ENCODE data around the gene TRMT5. TPM values are rescaled to one million over a fixed set of nuclear protein-coding genes. Genes with fewer than 3 reads are reported as not detected.

TRMT5 gene, protein sequence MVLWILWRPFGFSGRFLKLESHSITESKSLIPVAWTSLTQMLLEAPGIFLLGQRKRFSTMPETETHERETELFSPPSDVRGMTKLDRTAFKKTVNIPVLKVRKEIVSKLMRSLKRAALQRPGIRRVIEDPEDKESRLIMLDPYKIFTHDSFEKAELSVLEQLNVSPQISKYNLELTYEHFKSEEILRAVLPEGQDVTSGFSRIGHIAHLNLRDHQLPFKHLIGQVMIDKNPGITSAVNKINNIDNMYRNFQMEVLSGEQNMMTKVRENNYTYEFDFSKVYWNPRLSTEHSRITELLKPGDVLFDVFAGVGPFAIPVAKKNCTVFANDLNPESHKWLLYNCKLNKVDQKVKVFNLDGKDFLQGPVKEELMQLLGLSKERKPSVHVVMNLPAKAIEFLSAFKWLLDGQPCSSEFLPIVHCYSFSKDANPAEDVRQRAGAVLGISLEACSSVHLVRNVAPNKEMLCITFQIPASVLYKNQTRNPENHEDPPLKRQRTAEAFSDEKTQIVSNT
- total RNA-seq = 10 to 100 TPM; 10.3 to 17.9 (median 14.3) TPM

DNA sequence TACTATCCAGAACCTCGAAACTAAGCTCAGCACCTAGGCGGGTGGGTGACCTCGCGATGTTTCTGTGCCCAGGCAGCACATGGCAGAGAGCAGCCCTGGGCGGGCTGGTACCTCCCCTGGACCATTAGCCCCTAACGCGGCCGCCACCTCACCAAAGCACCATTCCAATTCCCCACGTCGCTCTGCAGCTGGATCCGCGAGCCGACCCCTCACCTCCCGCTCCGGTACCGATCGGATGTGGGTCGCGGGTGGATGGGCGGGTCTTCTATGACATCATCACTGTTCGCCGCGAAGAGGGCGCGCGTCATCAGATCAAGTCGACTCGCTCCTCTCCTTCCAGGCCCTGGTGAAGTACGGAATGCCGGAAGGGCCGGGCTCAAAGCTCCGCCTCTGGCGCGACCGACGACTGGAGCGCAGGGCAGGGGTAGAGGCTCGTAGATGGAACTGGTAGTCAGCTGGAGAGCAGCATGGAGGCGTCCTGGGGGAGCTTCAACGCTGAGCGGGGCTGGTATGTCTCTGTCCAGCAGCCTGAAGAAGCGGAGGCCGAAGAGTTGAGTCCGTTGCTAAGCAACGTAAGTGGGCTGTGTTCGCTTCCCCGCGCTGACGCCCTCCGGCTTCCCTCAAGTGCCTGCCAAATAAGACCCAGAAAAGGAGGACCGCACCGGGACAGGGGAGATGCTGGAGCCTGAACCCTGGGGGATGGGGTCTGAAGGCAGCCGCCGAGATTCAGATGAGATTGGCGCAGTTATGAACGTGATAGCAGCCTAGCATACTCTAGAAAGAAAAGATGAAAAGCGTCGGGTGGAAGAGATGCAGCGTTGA, at the start of gene TRMT5, which contains the start of gene SLC38A6:
TSS of gene TRMT5 (minus strand) at position 269 of the 822 bp plus-strand sequence. CDS start at position 163, 106 bp downstream.
TSS of gene SLC38A6 (plus strand) at position 435 of the 822 bp plus-strand sequence. CDS start at position 468, 33 bp downstream.
- H3K4me3 ChIP-seq = peak within 1 kb of the TSS; percentile 58
- peaks cover 43% of the 10 kb centered on the region for H3K4me1 ChIP-seq
- WGBS = under 1% methylated on average over 37 of the region's 59 CpGs
- no peaks in the 10 kb centered on the region for H3K9me3 ChIP-seq
- no peaks in the 10 kb centered on the region for H3K27me3 ChIP-seq
- H3K36me3 ChIP-seq = peaks cover 15% of the 10 kb centered on the region
- TF ChIP-seq POLR2A (IDR thresholded peaks at IDR 0.05) (peak in 1 of 2 donors; percentile 16), EP300 (IDR thresholded peaks at IDR 0.05) (no peak), POLR2AphosphoS5 (IDR thresholded peaks at IDR 0.05) (peak in 2 of 3 donors; percentile 65 to 96)
- TF ChIP-seq, protein P1, sequence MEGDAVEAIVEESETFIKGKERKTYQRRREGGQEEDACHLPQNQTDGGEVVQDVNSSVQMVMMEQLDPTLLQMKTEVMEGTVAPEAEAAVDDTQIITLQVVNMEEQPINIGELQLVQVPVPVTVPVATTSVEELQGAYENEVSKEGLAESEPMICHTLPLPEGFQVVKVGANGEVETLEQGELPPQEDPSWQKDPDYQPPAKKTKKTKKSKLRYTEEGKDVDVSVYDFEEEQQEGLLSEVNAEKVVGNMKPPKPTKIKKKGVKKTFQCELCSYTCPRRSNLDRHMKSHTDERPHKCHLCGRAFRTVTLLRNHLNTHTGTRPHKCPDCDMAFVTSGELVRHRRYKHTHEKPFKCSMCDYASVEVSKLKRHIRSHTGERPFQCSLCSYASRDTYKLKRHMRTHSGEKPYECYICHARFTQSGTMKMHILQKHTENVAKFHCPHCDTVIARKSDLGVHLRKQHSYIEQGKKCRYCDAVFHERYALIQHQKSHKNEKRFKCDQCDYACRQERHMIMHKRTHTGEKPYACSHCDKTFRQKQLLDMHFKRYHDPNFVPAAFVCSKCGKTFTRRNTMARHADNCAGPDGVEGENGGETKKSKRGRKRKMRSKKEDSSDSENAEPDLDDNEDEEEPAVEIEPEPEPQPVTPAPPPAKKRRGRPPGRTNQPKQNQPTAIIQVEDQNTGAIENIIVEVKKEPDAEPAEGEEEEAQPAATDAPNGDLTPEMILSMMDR (IDR thresholded peaks at IDR 0.05) = no peak
- peak; percentile 96 for DNase-seq (ENCODE audit: low spot score in 2 of 2)
- peak within 1 kb of the TSS; percentile 71 for H3K27ac ChIP-seq

DNA sequence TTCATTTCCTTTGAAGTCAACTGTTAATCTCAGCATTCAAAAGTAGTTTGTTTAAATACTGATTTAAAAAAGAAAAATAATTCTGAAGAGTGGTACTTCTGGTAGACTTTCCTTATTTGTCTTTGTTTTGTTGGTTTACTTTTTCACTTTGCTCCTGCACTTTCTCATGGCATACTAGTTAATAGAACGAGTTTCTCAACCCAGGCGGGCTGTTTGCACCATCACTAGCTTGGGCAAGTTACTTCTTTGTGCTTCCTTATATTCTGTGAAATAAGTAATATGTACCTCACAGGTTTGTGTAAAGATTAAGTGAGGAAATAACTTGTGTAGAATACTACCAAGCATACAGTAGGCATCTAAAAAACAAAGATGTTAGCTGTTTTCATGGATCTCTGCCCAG, 45.6 kb upstream of the TRMT5 start:
- Histone ChIP-seq H3K4me3 (no peak overlapping the region), H3K36me3 (no peaks in the 10 kb centered on the region), H3K27ac (no peak overlapping the region), H3K4me1 (no peaks in the 10 kb centered on the region), H3K9me3 (no peaks in the 10 kb centered on the region), H3K27me3 (no peaks in the 10 kb centered on the region)
- no peak for DNase-seq (ENCODE audit: low spot score in 2 of 2)
- TF ChIP-seq EP300 (IDR thresholded peaks at IDR 0.05) (no peak), POLR2AphosphoS5 (IDR thresholded peaks at IDR 0.05) (no peak), POLR2A (IDR thresholded peaks at IDR 0.05) (no peak)
- TF ChIP-seq, protein P1 (IDR thresholded peaks at IDR 0.05) = no peak
- 99% methylated on average over 2 of the region's 2 CpGs for WGBS

DNA sequence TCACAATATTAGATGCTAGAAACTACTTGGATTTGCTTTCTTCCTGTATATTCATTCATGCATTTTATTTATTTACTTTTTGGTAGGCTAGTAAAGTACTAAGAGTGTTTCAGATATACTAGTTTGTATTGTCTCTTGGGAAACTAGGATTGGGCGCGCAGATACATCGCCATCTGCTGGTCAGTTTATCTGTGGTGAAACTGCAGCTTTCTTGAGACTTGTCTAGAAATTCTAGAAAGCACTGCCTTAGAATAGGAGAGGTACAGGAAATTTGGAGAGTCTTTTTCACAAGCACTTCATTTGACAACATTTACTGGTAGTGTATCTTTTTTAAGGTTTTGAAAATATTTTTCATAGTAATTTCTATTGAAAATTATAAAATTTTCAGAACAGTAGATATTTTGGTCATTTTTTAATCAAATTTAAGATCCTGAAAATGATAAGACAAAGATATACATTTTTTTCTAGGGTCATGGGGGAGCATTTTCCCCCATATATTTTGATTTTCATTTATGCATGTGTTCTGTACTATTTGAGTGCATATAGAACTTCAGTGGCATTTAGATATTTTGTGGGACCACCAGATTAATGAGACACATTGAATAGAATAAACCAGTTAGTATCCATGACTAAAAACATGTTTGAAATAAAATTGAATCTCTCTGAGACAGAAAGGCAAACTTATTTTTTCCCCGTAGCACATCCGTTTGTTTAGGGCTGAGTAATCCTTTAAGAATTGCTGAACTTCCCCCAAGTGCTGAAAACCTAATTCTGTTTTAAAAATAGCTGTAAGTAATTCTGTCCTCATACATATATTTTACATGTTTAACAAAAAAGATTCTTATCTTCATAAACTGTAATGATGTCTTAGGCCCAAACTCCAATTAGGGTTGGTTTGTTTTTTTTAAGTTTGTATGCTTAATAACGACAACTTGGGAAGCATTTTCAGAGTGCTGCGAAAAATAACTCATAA, 44.7 kb upstream of the TRMT5 start:
- 56% methylated on average over 7 of the region's 7 CpGs for WGBS
- Histone ChIP-seq H3K27ac (no peak overlapping the region), H3K36me3 (no peaks in the 10 kb centered on the region), H3K4me3 (no peak overlapping the region), H3K4me1 (no peaks in the 10 kb centered on the region), H3K27me3 (no peaks in the 10 kb centered on the region), H3K9me3 (no peaks in the 10 kb centered on the region)
- DNase-seq (ENCODE audit: low spot score in 2 of 2) = peak in 1 of 2 donors; percentile 54
- TF ChIP-seq, protein P1 (IDR thresholded peaks at IDR 0.05) = peak; percentile 60 to 82
- no peak for TF ChIP-seq EP300 (IDR thresholded peaks at IDR 0.05)

DNA sequence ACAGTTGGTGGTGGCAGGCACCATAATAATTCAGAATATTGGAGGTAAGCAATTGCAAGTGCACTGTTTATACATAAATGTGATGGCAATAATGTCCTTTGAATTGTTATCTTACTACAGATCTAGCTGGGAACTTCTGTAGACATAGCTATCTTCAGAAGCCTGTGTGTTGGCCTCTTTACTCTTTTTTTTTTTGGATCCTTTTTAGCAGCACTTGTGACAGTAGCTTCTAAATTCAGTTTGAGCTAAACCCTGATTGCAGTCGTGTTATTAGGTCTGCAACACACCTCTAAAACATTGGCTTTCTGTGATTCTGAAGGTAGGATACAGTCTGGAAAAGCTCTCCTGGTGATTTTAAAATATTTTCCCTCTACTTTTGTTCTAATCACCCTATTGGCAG, 38.7 kb upstream of the TRMT5 start:
- DNase-seq (ENCODE audit: low spot score in 2 of 2) = no peak
- Histone ChIP-seq H3K9me3 (no peaks in the 10 kb centered on the region), H3K4me3 (no peak overlapping the region), H3K27ac (no peak overlapping the region), H3K4me1 (no peaks in the 10 kb centered on the region), H3K27me3 (no peaks in the 10 kb centered on the region), H3K36me3 (peaks cover 3% of the 10 kb centered on the region)
- TF ChIP-seq, protein P1 (IDR thresholded peaks at IDR 0.05) = no peak
- TF ChIP-seq POLR2AphosphoS5 (IDR thresholded peaks at IDR 0.05) = no peak
- no peak for TF ChIP-seq POLR2A (IDR thresholded peaks at IDR 0.05)
- no peak for TF ChIP-seq EP300 (IDR thresholded peaks at IDR 0.05)
- WGBS = 78% methylated on average over 1 of the region's 1 CpG
